Measurements from ENCODE around the gene HLA-DRA. TPM values are rescaled to one million over a fixed set of nuclear protein-coding genes. Genes with fewer than 3 reads are reported as not detected.

HLA-DRA gene
- polyA plus RNA-seq, 2 of the 4 experiments (the other 2 are of a cell fraction): not detected

- WGBS (ENCODE audit: missing lambda C conversion rate): 0% methylated on average over 1 of the region's 1 CpG
- POLR2A ChIA-PET: no interaction called here
- ATAC-seq: no peak
- CTCF ChIA-PET: interaction anchor here (0.6 to 4.2 kb wide), 6 partner anchors 8 to 462 kb away, joined by 3 to 25 read pairs (median 4); no protein-coding TSS in a partner anchor
- H3K9me3 ChIP-seq: no peaks in the 10 kb centered on the region
- H3K4me2 ChIP-seq: no peak overlapping the region
- H3K27ac ChIP-seq: no peak overlapping the region
- FAIRE-seq: no peak
- H3K4me3 ChIP-seq: no peak overlapping the region
- H3K4me1 ChIP-seq: no peaks in the 10 kb centered on the region
- TF ChIP-seq JUN (IDR thresholded peaks at IDR 0.05) (no peak), HOXB5 (CRISPR knock-in tag; IDR thresholded peaks at IDR 0.05) (no peak), HOXB13 (CRISPR knock-in tag; IDR thresholded peaks at IDR 0.05; ENCODE audit: low read depth) (no peak), TFCP2L1 (CRISPR knock-in tag; IDR thresholded peaks at IDR 0.05) (no peak), RNF2 (IDR thresholded peaks at IDR 0.05; ENCODE audit: borderline replicate concordance, low read depth) (no peak), PBX3 (IDR thresholded peaks at IDR 0.05) (no peak), RCOR1 (IDR thresholded peaks at IDR 0.05; ENCODE audit: low read depth, low read length) (no peak), MAZ (IDR thresholded peaks at IDR 0.05; ENCODE audit: borderline replicate concordance, low read depth, low read length) (no peak), HOXA7 (CRISPR knock-in tag; IDR thresholded peaks at IDR 0.05) (no peak), TP53 (CRISPR knock-in tag; IDR thresholded peaks at IDR 0.05) (no peak), GATA3 (IDR thresholded peaks at IDR 0.05; ENCODE audit: borderline replicate concordance) (no peak), BHLHE40 (IDR thresholded peaks at IDR 0.05; ENCODE audit: low read depth, low read length) (no peak), RARB (CRISPR knock-in tag; IDR thresholded peaks at IDR 0.05) (no peak), NPAS2 (CRISPR knock-in tag; IDR thresholded peaks at IDR 0.05; ENCODE audit: borderline replicate concordance) (no peak), CBX8 (IDR thresholded peaks at IDR 0.05) (no peak), CEBPB (IDR thresholded peaks at IDR 0.05) (no peak), KDM5A (IDR thresholded peaks at IDR 0.05) (no peak)
- TF ChIP-seq, protein P1, sequence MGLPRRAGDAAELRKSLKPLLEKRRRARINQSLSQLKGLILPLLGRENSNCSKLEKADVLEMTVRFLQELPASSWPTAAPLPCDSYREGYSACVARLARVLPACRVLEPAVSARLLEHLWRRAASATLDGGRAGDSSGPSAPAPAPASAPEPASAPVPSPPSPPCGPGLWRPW (IDR thresholded peaks at IDR 0.05): no peak
- TF ChIP-seq, protein P2, sequence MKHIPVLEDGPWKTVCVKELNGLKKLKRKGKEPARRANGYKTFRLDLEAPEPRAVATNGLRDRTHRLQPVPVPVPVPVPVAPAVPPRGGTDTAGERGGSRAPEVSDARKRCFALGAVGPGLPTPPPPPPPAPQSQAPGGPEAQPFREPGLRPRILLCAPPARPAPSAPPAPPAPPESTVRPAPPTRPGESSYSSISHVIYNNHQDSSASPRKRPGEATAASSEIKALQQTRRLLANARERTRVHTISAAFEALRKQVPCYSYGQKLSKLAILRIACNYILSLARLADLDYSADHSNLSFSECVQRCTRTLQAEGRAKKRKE (CRISPR knock-in tag; IDR thresholded peaks at IDR 0.05; ENCODE audit: low read depth): no peak
- TF ChIP-seq, protein P3, sequence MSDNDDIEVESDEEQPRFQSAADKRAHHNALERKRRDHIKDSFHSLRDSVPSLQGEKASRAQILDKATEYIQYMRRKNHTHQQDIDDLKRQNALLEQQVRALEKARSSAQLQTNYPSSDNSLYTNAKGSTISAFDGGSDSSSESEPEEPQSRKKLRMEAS (IDR thresholded peaks at IDR 0.05): no peak
- DNase-seq (ENCODE audit: low read depth in 1 of 2, low spot score in 1 of 2): no peak
Observed at GRCh38 chr6:32405656-32406055, 34.0 kb upstream of the HLA-DRA start.

- no peak for ATAC-seq
- Histone ChIP-seq H3K4me1 (no peaks in the 10 kb centered on the region), H3K9me3 (no peaks in the 10 kb centered on the region), H3K4me2 (no peak overlapping the region), H3K4me3 (no peak overlapping the region), H3K27ac (no peak overlapping the region)
- POLR2A ChIA-PET: no interaction called here
- TF ChIP-seq CHD4 (IDR thresholded peaks at IDR 0.05; ENCODE audit: borderline replicate concordance): no peak
- no peak for TF ChIP-seq EHMT2 (IDR thresholded peaks at IDR 0.05; ENCODE audit: low read depth)
- TF ChIP-seq NPAS2 (CRISPR knock-in tag; IDR thresholded peaks at IDR 0.05; ENCODE audit: borderline replicate concordance): no peak
- TF ChIP-seq MYC (IDR thresholded peaks at IDR 0.05; ENCODE audit: borderline replicate concordance, low read length): no peak
- TF ChIP-seq EP300 (IDR thresholded peaks at IDR 0.05): no peak
- no peak for TF ChIP-seq JUNB (IDR thresholded peaks at IDR 0.05)
- no peak for FAIRE-seq
- CTCF ChIA-PET: interaction anchor here (0.6 to 4.2 kb wide), 7 partner anchors 8 to 462 kb away, joined by 3 to 25 read pairs (median 4); partner anchors contain the start of gene TAP2
- WGBS (ENCODE audit: missing lambda C conversion rate): 61% methylated on average over 8 of the region's 9 CpGs
- DNase-seq (ENCODE audit: low read depth in 1 of 2, low spot score in 1 of 2): no peak
Observed at GRCh38 chr6:32406197-32406596, 33.5 kb upstream of the HLA-DRA start.

All from A549 (cell line).